ENCODE results near the gene HECW1. TPM values are rescaled to one million over a fixed set of nuclear protein-coding genes. Genes with fewer than 3 reads are reported as not detected.

Gene HECW1
- not detected in 2 replicates for total RNA-seq
- 0.05 TPM for total RNA-seq (2013)
- not detected in 2 replicates for polyA plus RNA-seq
- 0.07 TPM in 1 of 2 replicates, not detected in the other for polyA minus RNA-seq

DNA sequence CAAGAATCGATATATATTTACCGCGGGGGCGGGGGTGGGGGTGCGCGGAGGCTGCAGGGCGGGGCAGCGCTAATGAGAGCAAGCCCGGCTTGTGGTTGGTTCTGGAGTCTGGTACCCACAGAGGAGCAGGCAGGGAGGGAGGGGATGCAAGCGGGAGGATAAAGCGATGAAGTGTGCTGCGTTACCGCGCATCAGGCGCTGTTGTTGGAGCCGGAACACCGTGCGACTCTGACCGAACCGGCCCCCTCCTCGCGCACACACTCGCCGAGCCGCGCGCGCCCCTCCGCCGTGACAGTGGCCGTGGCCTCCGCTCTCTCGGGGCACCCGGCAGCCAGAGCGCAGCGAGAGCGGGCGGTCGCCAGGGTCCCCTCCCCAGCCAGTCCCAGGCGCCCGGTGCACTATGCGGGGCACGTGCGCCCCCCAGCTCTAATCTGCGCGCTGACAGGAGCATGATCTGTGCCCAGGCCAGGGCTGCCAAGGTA, at the start of gene HECW1:
HECW1 (plus strand) TSS at position 189 of the 482 bp plus-strand sequence. CDS start 131,259 bp downstream, outside the sequence.
- peak within 1 kb of the TSS in 1 of 5 experiments; percentile 21 for H3K4me3 ChIP-seq (ENCODE audit: control extremely low read depth in 1 of 5, extremely low read depth in 1 of 5, insufficient read depth in 1 of 5, low read depth in 2 of 5, low read length in 4 of 5)
- Mint-ChIP-seq H3K27me3 (peaks cover 63% of the 10 kb centered on the region), H3K4me3 (peak within 1 kb of the TSS; percentile 21), H3K4me1 (peaks cover 13% of the 10 kb centered on the region), H3K27ac (no peak within 1 kb of the TSS), H3K9me3 (ENCODE audit: insufficient read depth) (no peaks in the 10 kb centered on the region)
- ChIA-PET POLR2A (no interaction called here), CTCF (no interaction called here)
- H3K27ac ChIP-seq (ENCODE audit: low read length in 2 of 2), result no peak within 1 kb of the TSS
- no peaks in the 10 kb centered on the region for H3K36me3 ChIP-seq (replicated peaks in 1 of 2; ENCODE audit: control extremely low read depth in 1 of 2, control insufficient read depth in 1 of 2, extremely low read depth in 1 of 2, insufficient read depth in 2 of 2, low read length in 1 of 2)
- no peak for TF ChIP-seq EZH2 (IDR thresholded peaks at IDR 0.05; ENCODE audit: borderline replicate concordance, insufficient read depth, low read depth, low read length, poor library complexity, severe bottlenecking)
- TF ChIP-seq, protein P1, sequence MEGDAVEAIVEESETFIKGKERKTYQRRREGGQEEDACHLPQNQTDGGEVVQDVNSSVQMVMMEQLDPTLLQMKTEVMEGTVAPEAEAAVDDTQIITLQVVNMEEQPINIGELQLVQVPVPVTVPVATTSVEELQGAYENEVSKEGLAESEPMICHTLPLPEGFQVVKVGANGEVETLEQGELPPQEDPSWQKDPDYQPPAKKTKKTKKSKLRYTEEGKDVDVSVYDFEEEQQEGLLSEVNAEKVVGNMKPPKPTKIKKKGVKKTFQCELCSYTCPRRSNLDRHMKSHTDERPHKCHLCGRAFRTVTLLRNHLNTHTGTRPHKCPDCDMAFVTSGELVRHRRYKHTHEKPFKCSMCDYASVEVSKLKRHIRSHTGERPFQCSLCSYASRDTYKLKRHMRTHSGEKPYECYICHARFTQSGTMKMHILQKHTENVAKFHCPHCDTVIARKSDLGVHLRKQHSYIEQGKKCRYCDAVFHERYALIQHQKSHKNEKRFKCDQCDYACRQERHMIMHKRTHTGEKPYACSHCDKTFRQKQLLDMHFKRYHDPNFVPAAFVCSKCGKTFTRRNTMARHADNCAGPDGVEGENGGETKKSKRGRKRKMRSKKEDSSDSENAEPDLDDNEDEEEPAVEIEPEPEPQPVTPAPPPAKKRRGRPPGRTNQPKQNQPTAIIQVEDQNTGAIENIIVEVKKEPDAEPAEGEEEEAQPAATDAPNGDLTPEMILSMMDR (IDR thresholded peaks at IDR 0.05), result no peak
- ATAC-seq (ENCODE audit: low read depth) (no peak), DNase-seq (no peak)
- WGBS (ENCODE audit: insufficient coverage), result 2% methylated on average over 46 of the region's 46 CpGs
- H3K9ac ChIP-seq (ENCODE audit: low read length), result no peak within 1 kb of the TSS
- intact Hi-C loops (cut with micrococcal nuclease), result no loop called here
- peaks cover 0 to 9% of the 10 kb centered on the region in 2 donors for H3K4me1 ChIP-seq (ENCODE audit: control insufficient read depth in 2 of 2, insufficient read depth in 2 of 2, low read length in 2 of 2)
- H3K27me3 ChIP-seq (replicated peaks in 1 of 4; ENCODE audit: control extremely low read depth in 1 of 4, control insufficient read depth in 3 of 4, insufficient read depth in 4 of 4, low read length in 3 of 4), result peaks cover 0 to 43% (median 38%) of the 10 kb centered on the region in 4 experiments
- H3K4me2 ChIP-seq (replicated peaks; ENCODE audit: low read depth, low read length, poor library complexity, severe bottlenecking), result peak within 1 kb of the TSS; percentile 50
- H4K20me1 ChIP-seq (ENCODE audit: control insufficient read depth, insufficient read depth, low read length, poor library complexity, severe bottlenecking), result no peaks in the 10 kb centered on the region
- peak within 1 kb of the TSS; percentile 28 for H2AFZ ChIP-seq (ENCODE audit: insufficient read depth, low read depth, low read length, poor library complexity, severe bottlenecking)
- H3K9me3 ChIP-seq (ENCODE audit: control extremely low read depth in 1 of 3, control insufficient read depth in 2 of 3, insufficient read depth in 1 of 3, low read length in 2 of 3), result no peaks in the 10 kb centered on the region
- no peaks in the 10 kb centered on the region for H3K79me2 ChIP-seq (ENCODE audit: control insufficient read depth, insufficient read depth, low read length)

DNA sequence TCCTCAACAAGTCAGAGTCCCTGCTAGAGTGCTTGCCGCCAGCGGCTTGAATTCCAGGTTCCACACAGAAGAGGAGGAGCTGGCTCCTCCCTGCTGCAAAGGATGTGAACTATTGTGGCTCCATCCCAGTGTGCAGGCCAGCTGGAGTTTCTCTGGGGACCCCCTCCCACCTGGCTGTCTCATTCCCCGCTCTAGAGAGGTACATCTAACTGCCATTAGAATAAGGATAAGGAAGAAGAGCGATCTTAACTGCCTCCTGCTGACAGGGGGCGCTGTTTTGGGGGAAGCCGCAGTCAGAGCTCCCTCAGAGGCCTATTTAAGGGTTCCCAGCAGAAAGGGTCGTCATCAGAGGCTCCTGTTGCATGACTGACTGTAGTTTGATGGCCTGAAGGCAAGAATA, 40.8 kb upstream of the HECW1 start:
- TF ChIP-seq, protein P1 (IDR thresholded peaks at IDR 0.05), result peak; percentile 27
- TF ChIP-seq EZH2 (IDR thresholded peaks at IDR 0.05; ENCODE audit: borderline replicate concordance, insufficient read depth, low read depth, low read length, poor library complexity, severe bottlenecking), result no peak
- no peaks in the 10 kb centered on the region for H3K36me3 ChIP-seq (replicated peaks in 1 of 2; ENCODE audit: control extremely low read depth in 1 of 2, control insufficient read depth in 1 of 2, extremely low read depth in 1 of 2, insufficient read depth in 2 of 2, low read length in 1 of 2)
- intact Hi-C loops (cut with micrococcal nuclease), result no loop called here
- H3K4me3 ChIP-seq (ENCODE audit: control extremely low read depth in 1 of 5, extremely low read depth in 1 of 5, insufficient read depth in 1 of 5, low read depth in 2 of 5, low read length in 4 of 5), result no peak overlapping the region
- ATAC-seq (ENCODE audit: low read depth) (no peak), DNase-seq (peak; percentile 9)
- 71% methylated on average over 4 of the region's 7 CpGs for WGBS (ENCODE audit: insufficient coverage)
- no peaks in the 10 kb centered on the region for H3K9me3 ChIP-seq (ENCODE audit: control extremely low read depth in 1 of 3, control insufficient read depth in 2 of 3, insufficient read depth in 1 of 3, low read length in 2 of 3)
- H3K27me3 ChIP-seq (replicated peaks in 1 of 4; ENCODE audit: control extremely low read depth in 1 of 4, control insufficient read depth in 3 of 4, insufficient read depth in 4 of 4, low read length in 3 of 4), result no peaks in the 10 kb centered on the region
- H4K20me1 ChIP-seq (ENCODE audit: control insufficient read depth, insufficient read depth, low read length, poor library complexity, severe bottlenecking), result no peaks in the 10 kb centered on the region
- H3K9ac ChIP-seq (ENCODE audit: low read length), result no peak overlapping the region
- Mint-ChIP-seq H3K9me3 (ENCODE audit: insufficient read depth) (no peaks in the 10 kb centered on the region), H3K27me3 (no peaks in the 10 kb centered on the region), H3K4me3 (no peak overlapping the region), H3K4me1 (peaks cover 20% of the 10 kb centered on the region), H3K27ac (no peak overlapping the region)
- peaks cover 0 to 5% of the 10 kb centered on the region in 2 donors for H3K4me1 ChIP-seq (ENCODE audit: control insufficient read depth in 2 of 2, insufficient read depth in 2 of 2, low read length in 2 of 2)
- H3K79me2 ChIP-seq (ENCODE audit: control insufficient read depth, insufficient read depth, low read length), result no peaks in the 10 kb centered on the region
- H3K4me2 ChIP-seq (replicated peaks; ENCODE audit: low read depth, low read length, poor library complexity, severe bottlenecking), result no peak overlapping the region
- H3K27ac ChIP-seq (ENCODE audit: low read length in 2 of 2), result no peak overlapping the region
- POLR2A ChIA-PET, result no interaction called here
- CTCF ChIA-PET, result no interaction called here
- H2AFZ ChIP-seq (ENCODE audit: insufficient read depth, low read depth, low read length, poor library complexity, severe bottlenecking), result no peak overlapping the region

All from B cell (primary cell).